K562 (cell line): Measurements from ENCODE around the gene CACNA2D3. TPM values are rescaled to one million over a fixed set of nuclear protein-coding genes. Genes with fewer than 3 reads are reported as not detected.

ENCODE experiments used
- CBX1 ChIP-seq: sonication (generic); IDR thresholded peaks from 2 replicates; pipeline ENCODE4 v1.6.1; 2016; ENCODE audit warnings: antibody characterized with exemption, low read depth, mild to moderate bottlenecking
- CTCF ChIP-seq, 3 experiments: IDR thresholded peaks in 2 of 3; conservative IDR thresholded peaks in 1 of 3; 2 replicates each; pipeline ENCODE4 v1.5.1; 2011 to 2012; ENCODE audit warnings: low read length in 3 of 3, mild to moderate bottlenecking in 3 of 3, control low read depth in 2 of 3, improper control_type of control experiment in 1 of 3, inconsistent platforms in 1 of 3, low read depth in 1 of 3, mixed read lengths in 1 of 3, moderate library complexity in 1 of 3; ENCODE audit not compliant: insufficient read depth in 2 of 3
- GABPB2 ChIP-seq: fragments of 250-450 bp; sonication (Bioruptor Pico); conservative IDR thresholded peaks from 2 replicates; pipeline ENCODE4 v1.5.1; 2021; ENCODE audit warnings: mild to moderate bottlenecking
- PML ChIP-seq: IDR thresholded peaks from 2 replicates; pipeline ENCODE4 v1.6.1; 2012; ENCODE audit warnings: low read length, inconsistent platforms
- REST ChIP-seq, 2 experiments: fragments of 450-650 bp; formaldehyde crosslinking in 1 of 2; IDR thresholded peaks; 2 replicates each; pipeline versions ENCODE4 v1.4.0 to v1.6.1; 2014 to 2020; ENCODE audit warnings: mild to moderate bottlenecking in 2 of 2, borderline replicate concordance in 1 of 2, low read depth in 1 of 2
- polyA plus RNA-seq, 8 experiments: library from polyadenylated mRNA; depleted of rRNA in 4 of 8; stranded (reverse) in 5 of 8; unstranded in 3 of 8; fragments of >200 nt; fragmentation: Nextera tagmentation in 2 of 8; fragmentation: Illumina TruSeq in 1 of 8; extraction: Ambion mirVana in 2 of 8; extraction: Trizol in 1 of 8; gene quantifications; 2 replicates each; pipeline versions ENCODE4 v1.2.1 to v1.2.3, GENCODE V29; 2011 to 2014; ENCODE audit warnings: inconsistent platforms in 1 of 8, missing spikeins in 1 of 8
- total RNA-seq, 7 experiments: library from RNA; depleted of rRNA in 6 of 7; stranded (reverse); fragments of >200 nt in 6 of 7; fragmentation: Illumina TruSeq in 2 of 7; extraction: Trizol in 2 of 7; gene quantifications; 2 replicates each; pipeline versions ENCODE4 v1.2.1 to v1.2.3, GENCODE V29; 2011 to 2021; ENCODE audit warnings: low replicate concordance in 1 of 7

Gene CACNA2D3
- total and polyA plus RNA-seq, 9 of the 15 experiments (the other 6 are each of a cell fraction or from before 2014, with no cell fraction given) = 0.01 TPM; not detected in 8

- TF ChIP-seq CTCF (IDR thresholded peaks at IDR 0.05 in 2 of 3, conservative IDR thresholded peaks at IDR 0.05 in 1 of 3; ENCODE audit: insufficient read depth in 2 of 3, low read depth in 1 of 3, low read length in 3 of 3) (peak; percentile 54 to 69 (median 56)), PML (no peak), CBX1 (no peak), GABPB2 (no peak), REST (IDR thresholded peaks at IDR 0.05; ENCODE audit: borderline replicate concordance) (peak; percentile 24; the same call in 1 of the 2 replicates), REST (CRISPR knock-in tag; IDR thresholded peaks at IDR 0.05; ENCODE audit: low read depth) (no peak)
These were observed 305.9 kb downstream of the CACNA2D3 start (continued) for GRCh38 chr3:54427941-54428871.
